Tibial nerve (tissue), 4 donors: ENCODE measurements around the gene BANP. TPM values are rescaled to one million over a fixed set of nuclear protein-coding genes. Genes with fewer than 3 reads are reported as not detected.

ENCODE experiments used
- DNase-seq, 2 donors: peaks; one replicate each; pipeline ENCODE4 v3.0.0-alpha.2; 2019; ENCODE audit warnings: low spot score in 2 of 2
- H3K27ac ChIP-seq, 4 donors: fragments of 200-600 bp; sonication (generic) in 3 of 4; one replicate each; pipeline ENCODE4 v1.5.1; 2017 to 2019; ENCODE audit warnings: mild to moderate bottlenecking in 1 of 4
- H3K27me3 ChIP-seq, 2 donors: fragments of 200-600 bp; sonication (generic) in 1 of 2; one replicate each; pipeline versions ENCODE4 v1.5.1 to v1.6.0; 2017 to 2019
- H3K36me3 ChIP-seq, 3 donors: fragments of 200-600 bp; sonication (generic); one replicate each; pipeline ENCODE4 v1.5.1; 2018 to 2019
- H3K4me1 ChIP-seq, 4 donors: fragments of 200-600 bp; sonication (generic) in 3 of 4; one replicate each; pipeline ENCODE4 v1.5.1; 2017 to 2019
- H3K4me3 ChIP-seq, 4 donors: fragments of 200-600 bp; sonication (generic) in 3 of 4; one replicate each; pipeline ENCODE4 v1.5.1; 2017 to 2019; ENCODE audit warnings: mild to moderate bottlenecking in 1 of 4, moderate library complexity in 1 of 4
- H3K9me3 ChIP-seq, 4 donors: fragments of 200-600 bp; sonication (generic) in 3 of 4; one replicate each; pipeline ENCODE4 v1.5.1; 2017 to 2019
- EP300 ChIP-seq, 2 donors: sonication (generic); formaldehyde crosslinking; IDR thresholded peaks; one replicate each; pipeline ENCODE4 v1.6.1; 2017; ENCODE audit warnings: antibody characterized with exemption in 2 of 2, mild to moderate bottlenecking in 1 of 2
- POLR2A ChIP-seq, 2 donors: fragments of 450-650 bp; IDR thresholded peaks; one replicate each; pipeline ENCODE4 v1.6.1; 2017; ENCODE audit warnings: antibody characterized with exemption in 2 of 2, mild to moderate bottlenecking in 2 of 2, moderate library complexity in 2 of 2
- WGBS, 2 donors: methylation state at CpG; one replicate each; pipeline ENCODE4 v1.1.5; 2018; 5-methylcytosine and 5-hydroxymethylcytosine counted together
- total RNA-seq, 4 donors: library from RNA; depleted of rRNA; stranded (reverse); fragments of >200 nt; gene quantifications; one replicate each; pipeline ENCODE4 v1.1.0, GENCODE V29; 2016
- TF ChIP-seq, protein P1 (sequence below), 5 experiments: fragments of 200-600 bp in 3 of 5; fragments of 450-650 bp in 2 of 5; sonication (generic) in 3 of 5; IDR thresholded peaks; one replicate each; pipeline ENCODE4 v1.5.1; 2016 to 2019; ENCODE audit warnings: antibody characterized with exemption in 5 of 5, mild to moderate bottlenecking in 3 of 5, moderate library complexity in 2 of 5

The BANP gene
- total RNA-seq, 4 donors from 2014 or later: 21.9 to 27.3 (median 24.6) TPM

DNA sequence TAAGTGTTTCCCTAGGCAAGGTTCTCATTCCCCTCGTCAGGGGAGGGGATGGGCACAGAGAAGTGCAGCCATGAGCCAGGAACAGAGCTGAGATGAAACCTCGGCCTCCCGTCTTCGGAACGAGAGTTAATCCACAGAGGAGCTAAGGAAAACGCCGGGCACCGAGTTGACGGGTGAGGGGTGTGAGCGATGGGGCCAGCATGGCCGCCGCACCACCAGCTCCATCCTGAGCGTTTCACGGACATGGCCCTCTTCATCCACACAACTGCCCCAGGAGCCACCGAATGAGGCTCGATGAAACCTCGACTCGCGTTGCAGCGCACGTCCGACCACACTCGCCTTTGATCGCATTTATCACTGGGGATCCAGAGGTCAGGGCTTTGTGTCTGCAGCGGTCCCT lies 36.4 kb upstream of the BANP start:
- H3K36me3 ChIP-seq: no peaks in the 10 kb centered on the region
- H3K27ac ChIP-seq: no peak overlapping the region
- TF ChIP-seq POLR2A (IDR thresholded peaks at IDR 0.05): no peak
- TF ChIP-seq, protein P1, sequence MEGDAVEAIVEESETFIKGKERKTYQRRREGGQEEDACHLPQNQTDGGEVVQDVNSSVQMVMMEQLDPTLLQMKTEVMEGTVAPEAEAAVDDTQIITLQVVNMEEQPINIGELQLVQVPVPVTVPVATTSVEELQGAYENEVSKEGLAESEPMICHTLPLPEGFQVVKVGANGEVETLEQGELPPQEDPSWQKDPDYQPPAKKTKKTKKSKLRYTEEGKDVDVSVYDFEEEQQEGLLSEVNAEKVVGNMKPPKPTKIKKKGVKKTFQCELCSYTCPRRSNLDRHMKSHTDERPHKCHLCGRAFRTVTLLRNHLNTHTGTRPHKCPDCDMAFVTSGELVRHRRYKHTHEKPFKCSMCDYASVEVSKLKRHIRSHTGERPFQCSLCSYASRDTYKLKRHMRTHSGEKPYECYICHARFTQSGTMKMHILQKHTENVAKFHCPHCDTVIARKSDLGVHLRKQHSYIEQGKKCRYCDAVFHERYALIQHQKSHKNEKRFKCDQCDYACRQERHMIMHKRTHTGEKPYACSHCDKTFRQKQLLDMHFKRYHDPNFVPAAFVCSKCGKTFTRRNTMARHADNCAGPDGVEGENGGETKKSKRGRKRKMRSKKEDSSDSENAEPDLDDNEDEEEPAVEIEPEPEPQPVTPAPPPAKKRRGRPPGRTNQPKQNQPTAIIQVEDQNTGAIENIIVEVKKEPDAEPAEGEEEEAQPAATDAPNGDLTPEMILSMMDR (IDR thresholded peaks at IDR 0.05): no peak
- no peak for TF ChIP-seq EP300 (IDR thresholded peaks at IDR 0.05)
- peaks cover 0 to 3% of the 10 kb centered on the region in 2 donors for H3K27me3 ChIP-seq
- 89 to 90% methylated on average over 25 of the region's 25 CpGs for WGBS, 2 donors
- DNase-seq: no peak
- peaks cover 0 to 21% (median 0%) of the 10 kb centered on the region in 4 donors for H3K4me1 ChIP-seq
- H3K4me3 ChIP-seq: no peak overlapping the region
- no peaks in the 10 kb centered on the region for H3K9me3 ChIP-seq

DNA sequence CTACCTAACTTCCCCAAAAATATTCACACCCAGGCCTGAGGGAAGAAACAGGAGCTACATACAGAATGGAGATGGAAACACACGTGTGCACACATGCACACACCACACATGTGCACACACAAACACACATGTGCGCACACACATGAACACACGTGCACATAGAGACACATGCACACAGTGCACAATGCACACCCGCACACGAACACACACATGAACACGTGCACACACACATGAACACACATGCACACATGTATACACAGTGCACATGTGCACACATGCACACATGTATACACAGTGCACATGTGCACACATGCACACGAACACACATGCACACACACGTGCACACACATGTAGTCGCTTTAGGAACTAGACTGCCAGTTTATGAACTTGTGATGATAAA lies 33.7 kb upstream of the BANP start:
- Histone ChIP-seq H3K4me1 (peaks cover 0 to 18% (median 0%) of the 10 kb centered on the region in 4 donors), H3K27ac (no peak overlapping the region), H3K27me3 (peaks cover 0 to 3% of the 10 kb centered on the region in 2 donors), H3K9me3 (no peaks in the 10 kb centered on the region), H3K4me3 (no peak overlapping the region), H3K36me3 (no peaks in the 10 kb centered on the region)
- whole genome bisulfite sequencing, 2 donors: 75 to 85% methylated on average over 9 of the region's 9 CpGs
- TF ChIP-seq, protein P1 (IDR thresholded peaks at IDR 0.05): no peak
- TF ChIP-seq POLR2A (IDR thresholded peaks at IDR 0.05) (no peak), EP300 (IDR thresholded peaks at IDR 0.05) (no peak)
- no peak for DNase-seq

DNA sequence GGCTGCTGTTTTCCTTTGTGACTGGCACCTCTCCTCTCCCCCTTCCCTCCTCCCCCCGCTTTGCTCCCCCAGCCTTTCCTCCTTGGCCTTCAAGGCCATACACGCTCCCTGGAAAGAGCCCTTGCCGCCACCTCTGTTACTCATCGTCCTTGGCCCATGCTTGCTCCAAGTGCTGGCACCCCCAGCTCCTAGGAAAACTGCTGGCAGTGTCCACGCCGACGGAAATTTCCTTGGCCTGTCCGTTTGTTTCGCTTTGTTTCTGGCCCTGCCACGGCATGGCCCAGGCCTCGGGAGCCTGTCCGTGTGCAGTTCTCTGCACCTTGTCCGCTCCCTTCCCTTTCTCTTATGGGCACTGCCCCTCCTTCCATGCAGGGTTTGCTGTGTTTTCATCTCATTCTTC lies 32.9 kb upstream of the BANP start:
- no peak for TF ChIP-seq EP300 (IDR thresholded peaks at IDR 0.05)
- no peak for TF ChIP-seq POLR2A (IDR thresholded peaks at IDR 0.05)
- TF ChIP-seq, protein P1 (IDR thresholded peaks at IDR 0.05): no peak
- Histone ChIP-seq H3K4me3 (peak overlapping the region in 1 of 4 donors; percentile 25), H3K36me3 (no peaks in the 10 kb centered on the region), H3K4me1 (peaks cover 0 to 19% (median 0%) of the 10 kb centered on the region in 4 donors), H3K9me3 (no peaks in the 10 kb centered on the region), H3K27ac (peak overlapping the region in 3 of 4 donors; percentile 34 to 61 (median 43)), H3K27me3 (peaks cover 0 to 3% of the 10 kb centered on the region in 2 donors)
- peak; percentile 32 to 35 for DNase-seq
- WGBS, 2 donors: 76 to 79% methylated on average over 13 of the region's 13 CpGs

DNA sequence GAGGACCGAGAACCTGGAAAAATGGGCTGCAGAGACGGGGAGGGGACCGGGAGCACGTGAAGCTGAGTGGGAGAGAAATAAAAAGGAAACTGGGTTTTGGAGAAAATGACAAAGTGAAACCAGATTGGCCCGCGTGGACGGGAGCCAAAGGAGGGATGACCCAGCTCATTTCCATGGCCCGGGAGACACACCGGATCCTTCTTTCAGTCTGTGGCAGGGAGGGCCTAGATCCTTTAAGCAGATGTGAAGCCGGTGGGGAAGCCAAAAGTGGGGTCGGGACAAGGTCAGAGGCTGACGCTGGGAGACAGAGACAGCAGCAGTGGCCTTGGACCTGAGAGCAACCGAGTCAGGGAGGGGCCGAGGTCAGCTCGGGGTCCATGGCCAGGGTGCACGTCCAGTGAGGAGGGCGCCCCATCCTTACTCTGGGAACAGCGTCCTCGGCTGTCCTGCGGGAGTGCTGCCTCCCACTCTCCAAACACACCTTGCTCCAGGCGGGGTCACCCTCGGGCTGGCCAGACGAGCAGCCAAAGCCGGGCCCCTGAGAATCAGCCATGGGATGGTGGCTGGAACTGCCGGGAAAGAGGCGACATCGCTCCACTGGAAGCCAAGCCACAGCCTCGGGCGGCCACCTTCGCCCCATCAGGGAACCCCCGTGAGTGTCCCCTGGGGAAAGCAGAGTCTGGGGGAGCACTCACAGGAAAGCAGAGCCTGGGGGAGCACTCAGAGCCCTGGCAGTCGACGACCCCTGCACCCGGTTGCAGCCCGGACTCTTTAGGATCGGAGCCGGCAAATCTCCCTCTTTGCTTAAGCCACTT lies 32.2 kb upstream of the BANP start:
- Histone ChIP-seq H3K36me3 (no peaks in the 10 kb centered on the region), H3K27me3 (peaks cover 0 to 3% of the 10 kb centered on the region in 2 donors), H3K9me3 (no peaks in the 10 kb centered on the region), H3K4me1 (peaks cover 0 to 19% (median 0%) of the 10 kb centered on the region in 4 donors), H3K4me3 (peak overlapping the region in 1 of 4 donors; percentile 25), H3K27ac (peak overlapping the region in 3 of 4 donors; percentile 34 to 61 (median 43))
- TF ChIP-seq POLR2A (IDR thresholded peaks at IDR 0.05): no peak
- DNase-seq: peak; percentile 46 to 61
- WGBS, 2 donors: 55 to 60% methylated on average over 26 to 35 of the region's 37 CpGs

DNA sequence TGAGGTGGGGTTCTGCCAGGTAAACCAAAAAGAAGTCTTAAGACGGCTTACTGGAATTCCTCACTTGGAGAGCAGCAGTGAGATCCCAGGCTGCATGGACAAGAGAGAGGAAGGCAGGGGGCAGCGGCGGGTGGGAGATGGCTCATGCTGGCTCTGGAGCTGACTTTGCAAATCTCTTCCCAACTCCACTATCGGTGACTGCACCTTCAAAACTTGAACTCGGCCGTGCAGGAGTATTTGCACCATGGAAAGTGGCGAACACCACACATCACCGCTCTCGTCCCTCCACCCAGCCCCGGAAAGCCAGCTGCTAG lies 31.6 kb upstream of the BANP start:
- WGBS, 2 donors: 76 to 79% methylated on average over 6 to 10 of the region's 10 CpGs
- peaks cover 0 to 3% of the 10 kb centered on the region in 2 donors for H3K27me3 ChIP-seq
- peaks cover 0 to 19% (median 0%) of the 10 kb centered on the region in 4 donors for H3K4me1 ChIP-seq
- DNase-seq: no peak
- H3K4me3 ChIP-seq: no peak overlapping the region
- TF ChIP-seq, protein P1 (IDR thresholded peaks at IDR 0.05): no peak
- TF ChIP-seq POLR2A (IDR thresholded peaks at IDR 0.05) (no peak), EP300 (IDR thresholded peaks at IDR 0.05) (no peak)
- no peak overlapping the region for H3K27ac ChIP-seq
- no peaks in the 10 kb centered on the region for H3K36me3 ChIP-seq
- no peaks in the 10 kb centered on the region for H3K9me3 ChIP-seq
